Mesothelial cell of epicardium (in vitro differentiated cells): ENCODE data around the gene ANO2. TPM values are rescaled to one million over a fixed set of nuclear protein-coding genes. Genes with fewer than 3 reads are reported as not detected.

Experiments used
- DNase-seq, 2 experiments: peaks; one replicate each; pipeline ENCODE4 v3.0.0; 2021; ENCODE audit warnings: low spot score in 2 of 2; ENCODE audit not compliant: unreplicated experiment in 2 of 2
- H3K27ac Mint-ChIP-seq: 2 replicates; pipeline ENCODE4 v1.8.0; 2021; ENCODE audit warnings: mixed read lengths
- H3K27me3 Mint-ChIP-seq: 2 replicates; pipeline ENCODE4 v1.8.0; 2021; ENCODE audit warnings: low read depth, mixed read lengths
- H3K36me3 Mint-ChIP-seq: 2 replicates; pipeline ENCODE4 v1.8.0; 2021; ENCODE audit warnings: mixed read lengths
- H3K4me1 Mint-ChIP-seq: 2 replicates; pipeline ENCODE4 v1.8.0; 2021; ENCODE audit warnings: mixed read lengths
- H3K4me3 Mint-ChIP-seq: 2 replicates; pipeline ENCODE4 v1.8.0; 2021; ENCODE audit warnings: mild to moderate bottlenecking, moderate library complexity, mixed read lengths
- H3K9me3 Mint-ChIP-seq: 2 replicates; pipeline ENCODE4 v1.8.0; 2021; ENCODE audit warnings: mixed read lengths
- total RNA-seq: library from RNA; stranded (reverse); gene quantifications from 3 replicates; pipeline ENCODE4 v1.2.1, GENCODE V29; 2021
- TF ChIP-seq, protein P1 (sequence below): fragments of 200-600 bp; sonication (generic); IDR thresholded peaks from one replicate; pipeline ENCODE4 v1.5.0; 2021; ENCODE audit warnings: antibody characterized with exemption; ENCODE audit not compliant: unreplicated experiment

Gene ANO2
- total RNA-seq, 1 donor from 2014 or later: 6.3 TPM

DNA sequence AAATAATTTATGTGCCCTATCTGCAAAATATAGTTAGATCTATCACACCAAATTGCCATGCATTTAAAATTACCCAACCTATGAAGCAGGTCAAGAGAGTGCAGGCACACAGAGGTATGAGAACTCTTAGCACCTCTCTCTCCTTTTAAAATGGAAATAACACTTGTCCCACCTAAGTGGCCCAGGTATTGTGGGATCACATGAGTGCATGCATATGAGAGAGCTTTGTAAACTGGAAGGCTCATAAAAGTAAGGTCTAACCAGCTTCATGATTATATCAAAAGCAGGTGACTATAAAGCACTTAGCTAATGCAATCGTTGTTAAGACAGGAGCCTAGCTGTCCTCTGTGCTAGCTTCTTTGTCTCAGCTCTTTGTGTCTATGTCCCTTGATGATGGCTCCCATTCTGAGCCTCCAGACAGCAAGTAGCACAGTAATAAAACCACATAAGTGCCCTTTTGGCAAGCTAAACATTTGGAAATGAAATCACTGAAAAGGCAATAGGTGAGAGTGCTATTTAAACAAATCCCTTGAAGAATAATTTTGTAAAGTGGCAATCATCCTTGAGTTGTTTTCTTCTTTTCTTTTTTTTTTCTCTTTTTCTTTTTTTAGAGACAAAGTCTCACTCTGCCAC is 294.1 kb downstream of the ANO2 start:
- no peak overlapping the region for H3K27ac Mint-ChIP-seq
- no peak overlapping the region for H3K4me3 Mint-ChIP-seq
- TF ChIP-seq, protein P1, sequence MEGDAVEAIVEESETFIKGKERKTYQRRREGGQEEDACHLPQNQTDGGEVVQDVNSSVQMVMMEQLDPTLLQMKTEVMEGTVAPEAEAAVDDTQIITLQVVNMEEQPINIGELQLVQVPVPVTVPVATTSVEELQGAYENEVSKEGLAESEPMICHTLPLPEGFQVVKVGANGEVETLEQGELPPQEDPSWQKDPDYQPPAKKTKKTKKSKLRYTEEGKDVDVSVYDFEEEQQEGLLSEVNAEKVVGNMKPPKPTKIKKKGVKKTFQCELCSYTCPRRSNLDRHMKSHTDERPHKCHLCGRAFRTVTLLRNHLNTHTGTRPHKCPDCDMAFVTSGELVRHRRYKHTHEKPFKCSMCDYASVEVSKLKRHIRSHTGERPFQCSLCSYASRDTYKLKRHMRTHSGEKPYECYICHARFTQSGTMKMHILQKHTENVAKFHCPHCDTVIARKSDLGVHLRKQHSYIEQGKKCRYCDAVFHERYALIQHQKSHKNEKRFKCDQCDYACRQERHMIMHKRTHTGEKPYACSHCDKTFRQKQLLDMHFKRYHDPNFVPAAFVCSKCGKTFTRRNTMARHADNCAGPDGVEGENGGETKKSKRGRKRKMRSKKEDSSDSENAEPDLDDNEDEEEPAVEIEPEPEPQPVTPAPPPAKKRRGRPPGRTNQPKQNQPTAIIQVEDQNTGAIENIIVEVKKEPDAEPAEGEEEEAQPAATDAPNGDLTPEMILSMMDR: no peak
- peaks cover 4% of the 10 kb centered on the region for H3K9me3 Mint-ChIP-seq
- peaks cover 43% of the 10 kb centered on the region for H3K27me3 Mint-ChIP-seq
- no peak for DNase-seq
- H3K36me3 Mint-ChIP-seq: no peaks in the 10 kb centered on the region
- peaks cover 4% of the 10 kb centered on the region for H3K4me1 Mint-ChIP-seq

DNA sequence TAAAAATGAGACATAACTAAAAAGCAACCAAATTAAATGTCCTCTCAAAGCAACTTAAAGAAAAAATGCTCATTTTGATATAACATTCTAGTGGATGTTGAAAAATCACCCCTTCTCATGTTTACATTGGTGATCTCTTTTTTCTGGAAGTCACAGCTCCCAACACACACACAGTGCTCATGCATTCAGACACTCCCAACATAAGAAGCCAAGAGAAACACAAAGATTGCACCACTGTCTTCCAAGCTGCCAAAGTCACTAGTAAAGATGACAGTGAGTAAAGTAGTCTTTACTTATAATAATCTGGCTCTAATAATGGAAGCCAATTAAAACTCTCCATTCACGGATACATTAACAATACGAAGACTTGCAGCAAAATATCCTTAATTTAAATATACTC is 294.8 kb downstream of the ANO2 start:
- no peak overlapping the region for H3K27ac Mint-ChIP-seq
- peaks cover 4% of the 10 kb centered on the region for H3K4me1 Mint-ChIP-seq
- no peak overlapping the region for H3K4me3 Mint-ChIP-seq
- no peaks in the 10 kb centered on the region for H3K36me3 Mint-ChIP-seq
- TF ChIP-seq, protein P1: no peak
- no peak for DNase-seq
- peaks cover 43% of the 10 kb centered on the region for H3K27me3 Mint-ChIP-seq
- peaks cover 4% of the 10 kb centered on the region for H3K9me3 Mint-ChIP-seq

DNA sequence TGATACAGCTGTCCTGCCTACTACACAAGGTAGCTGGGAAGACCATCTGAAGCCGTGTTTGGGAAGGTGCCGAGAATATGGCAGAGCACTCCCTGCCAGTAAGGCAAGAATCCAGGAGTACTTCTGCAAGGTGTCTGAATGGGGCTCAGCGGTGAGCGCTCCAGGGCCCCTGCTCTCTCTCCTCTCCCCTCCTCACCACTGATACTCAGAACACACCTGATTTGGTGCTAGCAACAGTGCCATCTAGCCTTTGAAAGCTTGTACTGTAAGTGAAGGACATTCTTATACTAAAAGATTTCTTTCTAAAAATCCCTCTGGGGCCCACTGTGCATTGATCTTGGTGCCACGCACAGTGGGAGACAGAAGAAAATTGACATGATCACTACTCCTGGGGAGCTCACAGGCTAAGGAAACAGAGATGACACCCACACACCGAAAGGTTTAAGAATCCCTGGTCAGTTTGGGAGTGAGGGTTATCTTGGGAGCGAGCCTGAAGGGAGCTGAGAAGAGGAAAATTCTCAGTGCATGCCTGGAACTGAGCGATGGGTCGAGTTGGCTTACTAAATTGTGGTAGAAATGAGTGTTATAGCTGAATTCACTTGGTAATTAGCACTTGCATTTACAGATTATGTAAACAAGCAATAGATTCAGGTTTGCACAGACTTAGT is 296.2 kb downstream of the ANO2 start:
- TF ChIP-seq, protein P1: peak; percentile 58
- peaks cover 4% of the 10 kb centered on the region for H3K4me1 Mint-ChIP-seq
- DNase-seq: no peak
- H3K4me3 Mint-ChIP-seq: no peak overlapping the region
- no peaks in the 10 kb centered on the region for H3K36me3 Mint-ChIP-seq
- peaks cover 8% of the 10 kb centered on the region for H3K9me3 Mint-ChIP-seq
- peaks cover 43% of the 10 kb centered on the region for H3K27me3 Mint-ChIP-seq
- H3K27ac Mint-ChIP-seq: no peak overlapping the region

DNA sequence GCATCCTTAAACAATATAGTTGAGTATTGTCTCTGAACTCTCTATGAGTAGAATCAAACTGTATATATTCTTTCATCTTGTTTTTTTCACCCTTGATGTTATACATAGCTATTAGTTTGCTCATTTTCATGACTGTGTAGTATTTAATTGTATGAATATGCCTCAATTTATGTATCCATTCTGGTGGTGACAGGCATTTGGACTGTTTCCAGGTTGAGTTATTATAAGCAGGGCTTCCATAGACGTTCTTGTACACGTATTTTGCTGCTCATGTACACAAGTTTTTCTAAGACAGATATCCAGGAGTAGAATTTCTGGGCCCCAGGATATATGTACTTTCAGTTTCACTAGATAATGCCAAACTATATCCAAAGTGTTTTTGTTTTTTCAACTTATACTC is 301.8 kb downstream of the ANO2 start:
- H3K9me3 Mint-ChIP-seq: peaks cover 4% of the 10 kb centered on the region
- no peaks in the 10 kb centered on the region for H3K36me3 Mint-ChIP-seq
- H3K4me1 Mint-ChIP-seq: no peaks in the 10 kb centered on the region
- TF ChIP-seq, protein P1: no peak
- H3K27ac Mint-ChIP-seq: no peak overlapping the region
- H3K4me3 Mint-ChIP-seq: no peak overlapping the region
- H3K27me3 Mint-ChIP-seq: peaks cover 24% of the 10 kb centered on the region
- DNase-seq: no peak

DNA sequence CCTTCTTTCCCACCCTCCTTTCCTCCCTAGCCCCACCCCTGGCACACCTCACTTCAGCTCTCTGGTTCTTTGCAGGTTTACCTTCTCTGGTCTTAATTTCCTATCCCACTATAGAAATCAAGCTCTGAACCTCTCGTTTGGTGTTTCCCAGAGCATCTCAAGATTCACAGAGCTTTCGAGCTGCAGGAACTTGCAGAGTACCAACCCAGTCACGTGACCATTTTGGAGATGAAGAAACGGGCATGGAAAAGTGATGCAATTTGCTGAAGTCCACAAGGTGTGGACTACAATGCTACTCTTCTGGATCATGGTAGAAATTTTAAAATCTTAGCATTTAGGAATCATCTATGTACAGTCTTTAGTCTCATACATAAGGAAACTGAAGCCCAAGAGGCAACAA is 307.4 kb downstream of the ANO2 start:
- H3K4me3 Mint-ChIP-seq: no peak overlapping the region
- DNase-seq: no peak
- H3K9me3 Mint-ChIP-seq: no peaks in the 10 kb centered on the region
- no peak overlapping the region for H3K27ac Mint-ChIP-seq
- H3K36me3 Mint-ChIP-seq: no peaks in the 10 kb centered on the region
- TF ChIP-seq, protein P1: no peak
- H3K4me1 Mint-ChIP-seq: peaks cover 2% of the 10 kb centered on the region
- peaks cover 14% of the 10 kb centered on the region for H3K27me3 Mint-ChIP-seq
